ENCODE results near the gene PTPRM.

GRCh38 chr18:8229040-8229439, 661.9 kb downstream of the PTPRM start:
- no peak for TF ChIP-seq CTCF (conservative IDR thresholded peaks at IDR 0.05; ENCODE audit: low read depth, low read length)
- TF ChIP-seq CHD1 (IDR thresholded peaks at IDR 0.05; ENCODE audit: low read depth, low read length), result no peak
- no peak for TF ChIP-seq MXI1 (IDR thresholded peaks at IDR 0.05; ENCODE audit: borderline replicate concordance, low read depth, low read length)
- no peak for TF ChIP-seq POLR2A (IDR thresholded peaks at IDR 0.05; ENCODE audit: low read depth, low read length)
- TF ChIP-seq CEBPB (IDR thresholded peaks at IDR 0.05; ENCODE audit: low read depth, low read length), result no peak
- no peak for TF ChIP-seq RFX5 (IDR thresholded peaks at IDR 0.05; ENCODE audit: low read depth, low read length)
- no peak for TF ChIP-seq MAZ (IDR thresholded peaks at IDR 0.05; ENCODE audit: borderline replicate concordance, low read depth, low read length)
- TF ChIP-seq, protein P1, sequence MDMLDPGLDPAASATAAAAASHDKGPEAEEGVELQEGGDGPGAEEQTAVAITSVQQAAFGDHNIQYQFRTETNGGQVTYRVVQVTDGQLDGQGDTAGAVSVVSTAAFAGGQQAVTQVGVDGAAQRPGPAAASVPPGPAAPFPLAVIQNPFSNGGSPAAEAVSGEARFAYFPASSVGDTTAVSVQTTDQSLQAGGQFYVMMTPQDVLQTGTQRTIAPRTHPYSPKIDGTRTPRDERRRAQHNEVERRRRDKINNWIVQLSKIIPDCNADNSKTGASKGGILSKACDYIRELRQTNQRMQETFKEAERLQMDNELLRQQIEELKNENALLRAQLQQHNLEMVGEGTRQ (IDR thresholded peaks at IDR 0.05; ENCODE audit: low read depth, low read length), result no peak
